ENCODE measurements around the gene BDKRB2. TPM values are rescaled to one million over a fixed set of nuclear protein-coding genes. Genes with fewer than 3 reads are reported as not detected.

BDKRB2 gene
- total and polyA plus RNA-seq, 2 of the 8 experiments (the other 6 are each of a cell fraction or from before 2014, with no cell fraction given), result 0.13 to 0.21 TPM

GRCh38 chr14:96168581-96168980, 36.1 kb upstream of the BDKRB2 start:
- H2AFZ ChIP-seq (ENCODE audit: low read length), result no peak overlapping the region
- WGBS, 2 experiments (ENCODE audit: extremely low coverage in 1 of 2, insufficient coverage in 1 of 2, insufficient read length in 1 of 2, insufficient replicate concordance in 2 of 2, low coverage in 1 of 2, low lambda C conversion rate in 2 of 2, missing lambda C conversion rate in 1 of 2), result 93% methylated on average over 4 of the region's 4 CpGs; no CpG with 5 or more reads in 1 of the 2 experiments
- no peaks in the 10 kb centered on the region for H3K27me3 ChIP-seq (replicated peaks in 1 of 4; ENCODE audit: control insufficient read depth in 3 of 4, extremely low read depth in 1 of 4, insufficient read depth in 3 of 4, low read length in 3 of 4)
- H3K14ac ChIP-seq (ENCODE audit: insufficient read length), result no peak overlapping the region
- no peaks in the 10 kb centered on the region for H3K79me1 ChIP-seq (ENCODE audit: low read depth, low read length)
- H4K5ac ChIP-seq (ENCODE audit: insufficient read length, low read depth, low read length), result no peak overlapping the region
- H3K23me2 ChIP-seq (ENCODE audit: low read depth, low read length), result no peaks in the 10 kb centered on the region
- no peak overlapping the region for H3K9ac ChIP-seq (replicated peaks in 1 of 4; ENCODE audit: extremely low read depth in 1 of 4, low read depth in 3 of 4, low read length in 3 of 4)
- H2AK5ac ChIP-seq (ENCODE audit: low read depth, low read length), result no peak overlapping the region
- H3K4me3 ChIP-seq (ENCODE audit: extremely low read depth in 1 of 4, insufficient read depth in 2 of 4, low read depth in 3 of 4, low read length in 4 of 4), result no peak overlapping the region
- no peaks in the 10 kb centered on the region for H3K36me3 ChIP-seq (ENCODE audit: control insufficient read depth in 2 of 4, insufficient read depth in 4 of 4, low read length in 3 of 4)
- no peaks in the 10 kb centered on the region for H3K79me2 ChIP-seq (ENCODE audit: control insufficient read depth in 1 of 2, insufficient read depth in 2 of 2, low read length in 2 of 2)
- no peak overlapping the region for H3K23ac ChIP-seq (ENCODE audit: insufficient read length)
- H4K8ac ChIP-seq (ENCODE audit: extremely low read depth, insufficient read depth, low read length), result no peak overlapping the region
- H4K20me1 ChIP-seq (replicated peaks in 1 of 2; ENCODE audit: control insufficient read depth in 1 of 2, insufficient read depth in 2 of 2, low read length in 2 of 2), result no peaks in the 10 kb centered on the region
- no peak overlapping the region for H3K4ac ChIP-seq (replicated peaks; ENCODE audit: insufficient read length, low read depth, low read length)
- H2BK12ac ChIP-seq (ENCODE audit: low read depth, low read length), result no peak overlapping the region
- POLR2A ChIA-PET (ENCODE audit: partially characterized antibody), result interaction anchor here (0.7 kb wide), 1 partner anchor 50 kb away, joined by 3 read pairs; no protein-coding TSS in a partner anchor
- TF ChIP-seq KDM1A (IDR thresholded peaks at IDR 0.05; ENCODE audit: borderline replicate concordance, low read length) (no peak), RFX5 (IDR thresholded peaks at IDR 0.05; ENCODE audit: borderline replicate concordance, low read depth, low read length) (no peak), PHF8 (conservative IDR thresholded peaks at IDR 0.05; ENCODE audit: low read depth, low read length) (no peak), CHD1 (IDR thresholded peaks at IDR 0.05; ENCODE audit: low read depth, low read length) (no peak), TAF7 (optimal IDR thresholded peaks at IDR 0.05; ENCODE audit: borderline replicate concordance, low read depth, low read length) (no peak), POLR2AphosphoS5 (IDR thresholded peaks at IDR 0.05; ENCODE audit: low read depth, low read length) (no peak)
- no peak overlapping the region for H3K56ac ChIP-seq (replicated peaks; ENCODE audit: insufficient read length, low read depth, low read length)
- CTCF ChIA-PET (ENCODE audit: partially characterized antibody), result interaction anchor here (0.6 to 1.7 kb wide), 9 partner anchors 9 to 509 kb away, joined by 3 to 6 read pairs (median 3); no protein-coding TSS in a partner anchor
- H3K4me2 ChIP-seq (ENCODE audit: insufficient read depth in 1 of 2, low read depth in 2 of 2, low read length in 2 of 2), result no peak overlapping the region
- no peak overlapping the region for H2BK5ac ChIP-seq (ENCODE audit: low read depth, low read length)
- no peak overlapping the region for H2BK20ac ChIP-seq (ENCODE audit: low read length)
- 0 out of 2 replicates have a peak overlapping the region, but pooled peaks have one; percentile 14 for H2BK15ac ChIP-seq (ENCODE audit: low read length)
- H3K9me3 ChIP-seq (ENCODE audit: insufficient read depth in 2 of 2, low read depth in 1 of 2, low read length in 1 of 2), result no peaks in the 10 kb centered on the region
- no peak overlapping the region for H3K27ac ChIP-seq (ENCODE audit: low read depth, low read length)
- no peaks in the 10 kb centered on the region for H3K4me1 ChIP-seq (replicated peaks in 1 of 4; ENCODE audit: control insufficient read depth in 3 of 4, insufficient read depth in 4 of 4, low read length in 3 of 4)
- H4K91ac ChIP-seq (replicated peaks; ENCODE audit: insufficient read length, low read length), result no peak overlapping the region
- no peak overlapping the region for H3K18ac ChIP-seq (ENCODE audit: extremely low read depth, low read length)
- no peak overlapping the region for H2BK120ac ChIP-seq (replicated peaks; ENCODE audit: low read depth, low read length)
- no peak for FAIRE-seq
- no peak for DNase-seq (ENCODE audit: low read depth in 1 of 2, low spot score in 2 of 2)

Measured in H1 (cell line).